GM12878 (cell line): Measurements from ENCODE around the gene ACSF2. TPM values are rescaled to one million over a fixed set of nuclear protein-coding genes. Genes with fewer than 3 reads are reported as not detected.

Experiments used
- ATAC-seq: fragments of 200-7000 bp; cut with Tn5 transposase; 3 replicates; pipeline ENCODE4 v1.9.1; 2020; ENCODE audit warnings: mild to moderate bottlenecking, moderate library complexity
- BruUV-seq: library from RNA; stranded (reverse); fragments of 400-500 nt; replicated peaks from 2 replicates; lab custom pipeline; 2021; lab: Mats Ljungman, UMichigan
- CTCF ChIA-PET: fragments of 300-600 bp; sonication (Branson Sonifier 250); formaldehyde crosslinking; extraction: SDS; loops from one replicate; lab custom pipeline; 2021; ENCODE audit warnings: inconsistent platforms; lab: Yijun Ruan, JAX
- POLR2A ChIA-PET: fragments of 350-600 bp; formaldehyde crosslinking; extraction: SDS; loops from one replicate; lab custom pipeline; 2021; ENCODE audit warnings: inconsistent platforms; lab: Charles Lee
- RAD21 ChIA-PET: fragments of 300-600 bp; sonication (Branson Sonifier 250); formaldehyde crosslinking; loops from one replicate; lab custom pipeline; 2023; ENCODE audit warnings: antibody characterized with exemption; ENCODE audit not compliant: unreplicated experiment; lab: Charles Lee
- SMC1A ChIA-PET: fragments of 300-600 bp; sonication (Branson Sonifier 250); formaldehyde crosslinking; loops from one replicate; lab custom pipeline; 2023; ENCODE audit not compliant: unreplicated experiment, uncharacterized antibody; lab: Charles Lee
- DNase-seq: peaks from one replicate; pipeline ENCODE4 v3.0.0-alpha.2; 2011; ENCODE audit warnings: low read depth, low spot score
- FAIRE-seq: peaks from 3 replicates; lab custom pipeline; 2011; peaks lifted over from hg19 to GRCh38; lab: Jason Lieb, UNC
- H2AFZ ChIP-seq: 2 replicates; pipeline ENCODE4 v1.6.0; 2011; ENCODE audit warnings: low read depth, low read length, control low read depth; ENCODE audit not compliant: control insufficient read depth
- H3K27ac ChIP-seq: 2 replicates; pipeline ENCODE4 v1.5.1; 2011; ENCODE audit warnings: control low read depth; ENCODE audit not compliant: control insufficient read depth, insufficient read depth
- H3K27me3 ChIP-seq, 2 experiments: replicated peaks in 1 of 2; 2 replicates each; pipeline versions ENCODE4 v1.6.0 to v1.6.1; 2011; ENCODE audit warnings: low read length in 1 of 2; ENCODE audit not compliant: control insufficient read depth in 2 of 2, insufficient read depth in 2 of 2
- H3K36me3 ChIP-seq, 2 experiments: 2 replicates each; pipeline ENCODE4 v1.5.1; 2011; ENCODE audit warnings: low read length in 1 of 2; ENCODE audit not compliant: control insufficient read depth in 2 of 2, insufficient read depth in 2 of 2
- H3K4me1 ChIP-seq: 2 replicates; pipeline ENCODE4 v1.6.1; 2011; ENCODE audit warnings: mild to moderate bottlenecking, low read length, moderate library complexity, mixed read lengths; ENCODE audit not compliant: control insufficient read depth, insufficient read depth
- H3K4me2 ChIP-seq: 2 replicates; pipeline ENCODE4 v1.6.0; 2011; ENCODE audit warnings: control low read depth; ENCODE audit not compliant: control insufficient read depth, insufficient read depth
- H3K4me3 ChIP-seq: fragments of 200-600 bp; sonication (generic); 2 replicates; pipeline ENCODE4 v1.5.1; 2016
- H3K79me2 ChIP-seq: 2 replicates; pipeline ENCODE4 v1.6.0; 2011; ENCODE audit warnings: low read length; ENCODE audit not compliant: control insufficient read depth, insufficient read depth
- H3K9ac ChIP-seq: 2 replicates; pipeline ENCODE4 v1.8.0; 2011; ENCODE audit warnings: low read length, control low read depth, mixed read lengths; ENCODE audit not compliant: control insufficient read depth, insufficient read depth
- H3K9me3 ChIP-seq: replicated peaks from 3 replicates; pipeline ENCODE4 v1.5.1; 2011; ENCODE audit warnings: mild to moderate bottlenecking, low read length; ENCODE audit not compliant: control insufficient read depth, insufficient read depth
- H4K20me1 ChIP-seq: 2 replicates; pipeline ENCODE4 v1.6.0; 2011; ENCODE audit not compliant: control insufficient read depth, insufficient read depth
- MYC ChIP-seq: IDR thresholded peaks from 2 replicates; pipeline ENCODE4 v1.6.1; 2011; ENCODE audit warnings: mild to moderate bottlenecking, low read length, moderate library complexity, inconsistent platforms; ENCODE audit not compliant: insufficient read depth, insufficient replicate concordance, insufficient read length, severe bottlenecking
- NR2C1 ChIP-seq: fragments of 450-650 bp; IDR thresholded peaks from 2 replicates; pipeline ENCODE4 v1.6.1; 2017; ENCODE audit warnings: antibody characterized with exemption, mild to moderate bottlenecking, moderate library complexity
- WRNIP1 ChIP-seq: IDR thresholded peaks from 2 replicates; pipeline ENCODE4 v1.6.1; 2011; ENCODE audit warnings: low read depth, low read length, improper control_type of control experiment, borderline replicate concordance
- ZNF384 ChIP-seq: IDR thresholded peaks from 2 replicates; pipeline ENCODE4 v1.6.1; 2012; ENCODE audit warnings: low read depth, mild to moderate bottlenecking, low read length, improper control_type of control experiment, borderline replicate concordance
- ZNF622 ChIP-seq: fragments of 450-650 bp; IDR thresholded peaks from 2 replicates; pipeline ENCODE4 v1.6.1; 2017; ENCODE audit warnings: mild to moderate bottlenecking, inconsistent platforms
- WGBS: methylation state at CpG from one replicate; pipeline ENCODE4 v1.1.6; 2016; ENCODE audit warnings: low lambda C conversion rate; ENCODE audit not compliant: insufficient replicate concordance, insufficient coverage; ENCODE audit errors: missing lambda C conversion rate; 5-methylcytosine and 5-hydroxymethylcytosine counted together
- in situ Hi-C: fragments of 300-500 bp; cut with MboI; formaldehyde crosslinking; loops from 9 replicates; pipeline ENCODE4 v1.14.3; 2018; ENCODE audit warnings: mixed read lengths
- intact Hi-C: fragments of 100-400 bp; cut with micrococcal nuclease; formaldehyde crosslinking; loops from one replicate; pipeline ENCODE4 v1.14.2; 2022; ENCODE audit not compliant: unreplicated experiment
- polyA plus RNA-seq, 11 experiments: library from polyadenylated mRNA; depleted of rRNA in 4 of 11; unstranded in 6 of 11; stranded (reverse) in 5 of 11; fragments of >200 nt; fragmentation: Nextera tagmentation in 4 of 11; fragmentation: Illumina TruSeq in 1 of 11; extraction: Ambion mirVana in 4 of 11; extraction: Trizol in 1 of 11; gene quantifications; 1 replicate in 1 of 11; 2 replicates in 10 of 11; pipeline versions ENCODE4 v1.2.1 to v1.2.3, GENCODE V29; 2011 to 2016; ENCODE audit warnings: inconsistent platforms in 2 of 11, missing spikeins in 2 of 11, low read depth in 1 of 11
- total RNA-seq, 4 experiments: library from RNA; depleted of rRNA in 3 of 4; stranded (reverse); fragments of >200 nt in 3 of 4; fragmentation: Illumina TruSeq in 1 of 4; extraction: Trizol in 1 of 4; gene quantifications; 2 replicates each; pipeline versions ENCODE4 v1.2.1 to v1.2.3, GENCODE V29; 2013 to 2021
- TF ChIP-seq, protein P1 (sequence below): fragments of 150-350 bp; IDR thresholded peaks from 2 replicates; pipeline ENCODE4 v1.6.1; 2014; ENCODE audit warnings: mild to moderate bottlenecking, low read depth, low read length
- TF ChIP-seq, protein P2 (sequence below): fragments of 450-650 bp; IDR thresholded peaks from 2 replicates; pipeline ENCODE4 v1.6.1; 2016; ENCODE audit warnings: mild to moderate bottlenecking

The ACSF2 gene
- total and polyA plus RNA-seq, 10 of the 15 experiments (the other 5 are each of a cell fraction or from before 2014, with no cell fraction given) = 7.1 to 32.8 (median 16.8) TPM

DNA sequence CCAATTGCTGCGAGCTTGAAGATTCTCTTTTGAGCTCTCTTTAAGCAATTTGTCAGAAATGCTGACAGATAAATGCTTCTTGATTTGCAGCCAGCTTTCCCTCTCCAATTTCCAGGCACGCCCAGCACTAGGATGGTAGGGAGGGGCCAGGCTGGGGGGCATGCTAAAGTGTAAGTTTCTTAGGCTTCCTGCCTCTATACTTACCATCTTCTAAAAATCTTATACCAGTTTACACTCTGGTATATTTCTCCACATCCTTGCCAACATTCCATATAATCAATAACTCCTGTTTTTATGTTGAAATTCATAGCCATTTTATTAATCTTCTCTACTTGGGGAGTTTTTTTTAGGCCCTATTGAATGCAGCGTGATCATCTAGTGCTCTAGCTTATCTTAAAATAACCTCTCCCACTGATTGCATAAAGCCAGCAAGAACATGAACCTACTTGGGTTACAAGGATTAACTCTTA lies 17.5 kb downstream of the ACSF2 start:
- ChIA-PET CTCF (interaction anchor here (0.9 kb wide), 1 partner anchor 9 kb away, joined by 3 read pairs; no protein-coding TSS in a partner anchor), POLR2A (no interaction called here), RAD21 (no interaction called here), SMC1A (interaction anchor here (0.7 to 1.3 kb wide), 3 partner anchors 12 to 92 kb away, joined by 3 to 4 read pairs (median 3); no protein-coding TSS in a partner anchor)
- Histone ChIP-seq H3K36me3 (no peaks in the 10 kb centered on the region), H3K9me3 (no peaks in the 10 kb centered on the region), H4K20me1 (no peaks in the 10 kb centered on the region), H3K9ac (no peak overlapping the region), H3K79me2 (no peaks in the 10 kb centered on the region), H2AFZ (no peak overlapping the region), H3K27ac (no peak overlapping the region), H3K4me1 (no peaks in the 10 kb centered on the region), H3K4me3 (no peak overlapping the region), H3K4me2 (no peak overlapping the region), H3K27me3 (no peaks in the 10 kb centered on the region)
- FAIRE-seq = no peak
- TF ChIP-seq WRNIP1 = no peak
- no peak for TF ChIP-seq ZNF622
- TF ChIP-seq, protein P1, sequence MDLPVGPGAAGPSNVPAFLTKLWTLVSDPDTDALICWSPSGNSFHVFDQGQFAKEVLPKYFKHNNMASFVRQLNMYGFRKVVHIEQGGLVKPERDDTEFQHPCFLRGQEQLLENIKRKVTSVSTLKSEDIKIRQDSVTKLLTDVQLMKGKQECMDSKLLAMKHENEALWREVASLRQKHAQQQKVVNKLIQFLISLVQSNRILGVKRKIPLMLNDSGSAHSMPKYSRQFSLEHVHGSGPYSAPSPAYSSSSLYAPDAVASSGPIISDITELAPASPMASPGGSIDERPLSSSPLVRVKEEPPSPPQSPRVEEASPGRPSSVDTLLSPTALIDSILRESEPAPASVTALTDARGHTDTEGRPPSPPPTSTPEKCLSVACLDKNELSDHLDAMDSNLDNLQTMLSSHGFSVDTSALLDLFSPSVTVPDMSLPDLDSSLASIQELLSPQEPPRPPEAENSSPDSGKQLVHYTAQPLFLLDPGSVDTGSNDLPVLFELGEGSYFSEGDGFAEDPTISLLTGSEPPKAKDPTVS = no peak
- TF ChIP-seq ZNF384 = no peak
- TF ChIP-seq MYC = no peak
- TF ChIP-seq, protein P2, sequence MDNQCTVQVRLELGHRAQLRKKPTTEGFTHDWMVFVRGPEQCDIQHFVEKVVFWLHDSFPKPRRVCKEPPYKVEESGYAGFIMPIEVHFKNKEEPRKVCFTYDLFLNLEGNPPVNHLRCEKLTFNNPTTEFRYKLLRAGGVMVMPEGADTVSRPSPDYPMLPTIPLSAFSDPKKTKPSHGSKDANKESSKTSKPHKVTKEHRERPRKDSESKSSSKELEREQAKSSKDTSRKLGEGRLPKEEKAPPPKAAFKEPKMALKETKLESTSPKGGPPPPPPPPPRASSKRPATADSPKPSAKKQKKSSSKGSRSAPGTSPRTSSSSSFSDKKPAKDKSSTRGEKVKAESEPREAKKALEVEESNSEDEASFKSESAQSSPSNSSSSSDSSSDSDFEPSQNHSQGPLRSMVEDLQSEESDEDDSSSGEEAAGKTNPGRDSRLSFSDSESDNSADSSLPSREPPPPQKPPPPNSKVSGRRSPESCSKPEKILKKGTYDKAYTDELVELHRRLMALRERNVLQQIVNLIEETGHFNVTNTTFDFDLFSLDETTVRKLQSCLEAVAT = no peak
- TF ChIP-seq NR2C1 = no peak
- intact Hi-C loops (no loop called here), in situ Hi-C loops (no loop called here)
- ATAC-seq = no peak
- DNase-seq = no peak
- WGBS = 80% methylated on average over 3 of the region's 3 CpGs
- BruUV-seq = no TSS peak
